Calu3 (cell line): ENCODE results near the gene BNIP3. TPM values are rescaled to one million over a fixed set of nuclear protein-coding genes. Genes with fewer than 3 reads are reported as not detected.

ENCODE experiments used
- BruUV-seq: library from RNA; stranded (reverse); fragments of 400-500 nt; replicated peaks from 2 replicates; lab custom pipeline; 2021; lab: Mats Ljungman, UMichigan
- CTCF ChIA-PET: fragments of 300-600 bp; sonication (Branson Sonifier 250); formaldehyde crosslinking; loops from one replicate; lab custom pipeline; 2022; ENCODE audit warnings: antibody characterized with exemption; lab: Charles Lee
- DNase-seq: peaks from one replicate; pipeline ENCODE4 v3.0.0; 2022
- H3K27ac Mint-ChIP-seq: one replicate; pipeline ENCODE4 v1.8.0; 2022; ENCODE audit warnings: mixed read lengths; ENCODE audit not compliant: unreplicated experiment
- H3K27me3 Mint-ChIP-seq: one replicate; pipeline ENCODE4 v1.8.0; 2022; ENCODE audit warnings: mixed read lengths; ENCODE audit not compliant: unreplicated experiment
- H3K36me3 Mint-ChIP-seq: one replicate; pipeline ENCODE4 v1.8.0; 2022; ENCODE audit warnings: mild to moderate bottlenecking, moderate library complexity, mixed read lengths; ENCODE audit not compliant: insufficient read depth, unreplicated experiment
- H3K4me1 Mint-ChIP-seq: one replicate; pipeline ENCODE4 v1.8.0; 2022; ENCODE audit warnings: mild to moderate bottlenecking, low read depth, mixed read lengths; ENCODE audit not compliant: unreplicated experiment
- H3K4me3 Mint-ChIP-seq: one replicate; pipeline ENCODE4 v1.8.0; 2022; ENCODE audit warnings: mild to moderate bottlenecking, low read depth, moderate library complexity, mixed read lengths; ENCODE audit not compliant: unreplicated experiment
- H3K9me3 Mint-ChIP-seq: one replicate; pipeline ENCODE4 v1.8.0; 2022; ENCODE audit warnings: low read depth, mixed read lengths; ENCODE audit not compliant: unreplicated experiment
- intact Hi-C: fragments of 100-400 bp; cut with micrococcal nuclease; formaldehyde crosslinking; loops from one replicate; pipeline ENCODE4 v1.10.0; 2022; ENCODE audit not compliant: unreplicated experiment
- total RNA-seq: library from RNA; stranded (reverse); gene quantifications from 2 replicates; pipeline ENCODE4 v1.2.3, GENCODE V29; 2022
- TF ChIP-seq, protein P1 (sequence below): fragments of 200-600 bp; IDR thresholded peaks from one replicate; pipeline ENCODE4 v1.8.0; 2022; ENCODE audit warnings: antibody characterized with exemption; ENCODE audit not compliant: unreplicated experiment

Gene BNIP3
- total RNA-seq, 1 experiment from 2014 or later: 7.9 TPM

DNA sequence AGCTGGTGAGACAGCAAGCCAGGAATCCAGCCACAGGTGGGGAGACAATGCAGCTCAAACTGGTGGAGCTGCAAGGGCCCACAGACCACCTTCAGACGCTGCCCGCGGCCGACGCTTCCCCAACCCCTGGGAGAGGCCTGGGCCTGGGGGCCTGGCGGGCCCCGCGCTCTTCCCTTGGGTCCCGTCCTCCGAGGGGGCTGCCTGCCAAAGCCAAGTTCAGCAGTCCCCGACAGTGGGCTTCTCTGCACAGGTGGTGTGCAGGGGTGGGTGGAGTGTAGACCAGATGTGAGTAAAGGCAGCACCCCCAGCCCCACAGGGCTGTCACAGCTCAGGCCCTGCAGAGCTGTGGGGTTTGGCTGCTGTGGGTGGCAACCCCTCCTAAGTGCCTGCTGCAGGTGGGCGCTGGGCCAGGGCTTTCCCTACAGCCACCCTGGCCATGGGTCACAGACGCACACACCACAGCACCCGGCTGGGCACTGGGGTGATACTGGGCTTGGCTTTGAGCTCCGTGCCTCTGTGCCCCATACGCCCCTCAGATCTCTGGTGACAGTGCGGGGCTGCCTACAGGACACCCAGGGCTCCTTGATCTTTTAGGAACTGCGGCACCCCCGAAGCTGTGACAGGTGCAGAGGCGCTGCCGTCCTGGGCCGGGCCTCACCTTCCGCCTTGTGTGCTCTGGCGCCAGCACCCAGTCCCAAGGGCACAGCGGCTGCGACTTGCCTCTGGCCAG lies 20.5 kb downstream of the BNIP3 start:
- intact Hi-C loops: no loop called here
- H3K36me3 Mint-ChIP-seq: peaks cover 22% of the 10 kb centered on the region
- H3K4me1 Mint-ChIP-seq: no peaks in the 10 kb centered on the region
- no peak for DNase-seq
- H3K27ac Mint-ChIP-seq: no peak overlapping the region
- no peaks in the 10 kb centered on the region for H3K27me3 Mint-ChIP-seq
- no peaks in the 10 kb centered on the region for H3K9me3 Mint-ChIP-seq
- TF ChIP-seq, protein P1, sequence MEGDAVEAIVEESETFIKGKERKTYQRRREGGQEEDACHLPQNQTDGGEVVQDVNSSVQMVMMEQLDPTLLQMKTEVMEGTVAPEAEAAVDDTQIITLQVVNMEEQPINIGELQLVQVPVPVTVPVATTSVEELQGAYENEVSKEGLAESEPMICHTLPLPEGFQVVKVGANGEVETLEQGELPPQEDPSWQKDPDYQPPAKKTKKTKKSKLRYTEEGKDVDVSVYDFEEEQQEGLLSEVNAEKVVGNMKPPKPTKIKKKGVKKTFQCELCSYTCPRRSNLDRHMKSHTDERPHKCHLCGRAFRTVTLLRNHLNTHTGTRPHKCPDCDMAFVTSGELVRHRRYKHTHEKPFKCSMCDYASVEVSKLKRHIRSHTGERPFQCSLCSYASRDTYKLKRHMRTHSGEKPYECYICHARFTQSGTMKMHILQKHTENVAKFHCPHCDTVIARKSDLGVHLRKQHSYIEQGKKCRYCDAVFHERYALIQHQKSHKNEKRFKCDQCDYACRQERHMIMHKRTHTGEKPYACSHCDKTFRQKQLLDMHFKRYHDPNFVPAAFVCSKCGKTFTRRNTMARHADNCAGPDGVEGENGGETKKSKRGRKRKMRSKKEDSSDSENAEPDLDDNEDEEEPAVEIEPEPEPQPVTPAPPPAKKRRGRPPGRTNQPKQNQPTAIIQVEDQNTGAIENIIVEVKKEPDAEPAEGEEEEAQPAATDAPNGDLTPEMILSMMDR: no peak
- CTCF ChIA-PET: no interaction called here
- no peak overlapping the region for H3K4me3 Mint-ChIP-seq
- BruUV-seq: no TSS peak

DNA sequence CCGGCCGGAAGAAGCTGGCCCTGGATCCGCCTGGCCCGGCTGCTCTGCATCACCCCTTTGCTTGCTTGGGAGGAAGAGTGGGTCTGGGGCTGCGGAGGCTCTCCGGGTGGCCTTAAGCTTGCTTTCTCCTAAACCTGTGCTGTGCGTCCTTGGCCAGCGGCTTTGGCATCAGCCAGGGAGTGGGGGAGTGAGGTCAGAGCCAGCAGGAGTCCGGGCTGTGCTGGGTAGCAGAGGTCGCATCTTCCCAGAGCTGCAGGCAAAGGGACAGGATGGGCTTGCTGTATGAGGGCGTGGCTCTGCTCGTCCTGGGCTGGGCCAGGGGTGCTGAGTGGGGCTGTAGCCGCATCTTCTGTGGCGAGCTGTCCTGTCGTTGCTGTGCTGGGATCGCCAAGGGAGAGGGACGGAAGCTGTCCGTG lies 21.1 kb downstream of the BNIP3 start:
- no peak for DNase-seq
- Mint-ChIP-seq H3K4me3 (no peak overlapping the region), H3K4me1 (no peaks in the 10 kb centered on the region), H3K27ac (no peak overlapping the region), H3K27me3 (no peaks in the 10 kb centered on the region), H3K36me3 (peaks cover 25% of the 10 kb centered on the region), H3K9me3 (no peaks in the 10 kb centered on the region)
- CTCF ChIA-PET: no interaction called here
- intact Hi-C loops: no loop called here
- TF ChIP-seq, protein P1: no peak
- BruUV-seq: no TSS peak

DNA sequence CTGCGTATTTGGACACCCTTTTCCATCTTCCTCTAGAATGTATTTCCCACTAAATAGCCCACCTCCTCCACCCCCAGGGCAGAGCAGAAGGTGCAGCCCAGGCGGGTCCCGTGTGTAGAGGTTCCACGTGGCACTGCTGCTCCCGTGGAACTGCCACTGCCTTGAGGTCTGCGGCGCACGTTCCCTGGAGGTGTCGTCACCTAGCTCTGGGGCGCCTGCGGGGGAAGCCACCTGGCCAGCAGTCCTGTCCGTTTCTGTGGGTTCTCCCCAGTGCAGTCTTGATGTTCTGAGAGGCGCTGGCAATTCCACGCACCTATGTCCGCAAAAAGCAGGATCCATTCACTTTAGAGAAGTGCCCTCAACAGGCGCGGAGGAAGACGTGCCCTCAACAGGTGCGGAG lies 21.9 kb downstream of the BNIP3 start:
- TF ChIP-seq, protein P1: no peak
- DNase-seq: no peak
- CTCF ChIA-PET: no interaction called here
- Mint-ChIP-seq H3K36me3 (peaks cover 28% of the 10 kb centered on the region), H3K4me3 (no peak overlapping the region), H3K27ac (no peak overlapping the region), H3K27me3 (no peaks in the 10 kb centered on the region), H3K9me3 (no peaks in the 10 kb centered on the region), H3K4me1 (no peaks in the 10 kb centered on the region)
- no TSS peak for BruUV-seq
- intact Hi-C loops: no loop called here

DNA sequence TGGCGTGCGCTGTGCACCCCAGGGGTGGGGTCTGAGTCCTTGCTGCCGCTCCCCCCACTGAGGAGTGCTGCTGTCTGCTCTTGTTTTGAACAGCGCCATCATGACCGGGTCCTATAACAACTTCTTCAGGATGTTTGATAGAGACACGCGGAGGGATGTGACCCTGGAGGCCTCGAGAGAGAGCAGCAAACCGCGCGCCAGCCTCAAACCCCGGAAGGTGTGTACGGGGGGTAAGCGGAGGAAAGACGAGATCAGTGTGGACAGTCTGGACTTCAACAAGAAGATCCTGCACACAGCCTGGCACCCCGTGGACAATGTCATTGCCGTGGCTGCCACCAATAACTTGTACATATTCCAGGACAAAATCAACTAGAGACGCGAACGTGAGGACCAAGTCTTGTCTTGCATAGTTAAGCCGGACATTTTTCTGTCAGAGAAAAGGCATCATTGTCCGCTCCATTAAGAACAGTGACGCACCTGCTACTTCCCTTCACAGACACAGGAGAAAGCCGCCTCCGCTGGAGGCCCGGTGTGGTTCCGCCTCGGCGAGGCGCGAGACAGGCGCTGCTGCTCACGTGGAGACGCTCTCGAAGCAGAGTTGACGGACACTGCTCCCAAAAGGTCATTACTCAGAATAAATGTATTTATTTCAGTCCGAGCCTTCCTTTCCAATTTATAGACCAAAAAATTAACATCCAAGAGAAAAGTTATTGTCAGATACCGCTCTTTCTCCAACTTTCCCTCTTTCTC lies 26.0 kb downstream of the BNIP3 start:
- no peaks in the 10 kb centered on the region for H3K4me1 Mint-ChIP-seq

More for the DNA sequence above, 26.0 kb downstream of the BNIP3 start:
- Mint-ChIP-seq H3K4me3 (no peak overlapping the region), H3K36me3 (peaks cover 19% of the 10 kb centered on the region), H3K27ac (no peak overlapping the region), H3K9me3 (no peaks in the 10 kb centered on the region), H3K27me3 (no peaks in the 10 kb centered on the region)
- DNase-seq: no peak
- intact Hi-C loops: no loop called here
- TF ChIP-seq, protein P1: no peak
- no TSS peak for BruUV-seq
- CTCF ChIA-PET: no interaction called here
